RCC 7860 (cell line): ENCODE measurements around the gene JPH2.
"Not testable (repeated sequence)": the region's sequence is repeated elsewhere in the genome, so short reads cannot be mapped to it uniquely, and the experiment has no call there.

ENCODE experiments used
- DNase-seq: peaks from one replicate; pipeline ENCODE4 v3.0.0-alpha.2; 2015; ENCODE audit warnings: low spot score
- FAIRE-seq: peaks from 2 replicates; lab custom pipeline; 2012; peaks lifted over from hg19 to GRCh38; lab: Jason Lieb, UNC

Gene JPH2

DNA sequence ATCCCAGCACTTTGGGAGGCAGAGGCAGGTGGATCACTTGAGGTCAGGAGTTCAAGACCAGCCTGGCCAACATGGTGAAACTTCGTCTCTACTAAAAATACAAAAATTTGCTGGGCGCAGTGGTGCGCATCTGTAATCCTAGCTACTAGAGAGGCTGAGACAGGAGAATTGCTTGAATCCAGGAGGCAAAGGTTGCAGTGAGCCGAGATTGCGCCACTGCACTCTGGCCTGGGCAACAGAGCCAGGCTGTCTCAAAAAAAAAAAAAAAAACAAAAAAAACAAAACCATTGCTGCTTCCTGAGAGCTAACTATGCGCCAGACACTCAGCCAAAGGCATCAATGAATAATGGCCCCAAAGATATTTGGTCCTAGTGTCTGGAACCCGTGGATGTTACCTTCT, 57.7 kb downstream of the JPH2 start:
- DNase-seq, FAIRE-seq: not testable (repeated sequence)

DNA sequence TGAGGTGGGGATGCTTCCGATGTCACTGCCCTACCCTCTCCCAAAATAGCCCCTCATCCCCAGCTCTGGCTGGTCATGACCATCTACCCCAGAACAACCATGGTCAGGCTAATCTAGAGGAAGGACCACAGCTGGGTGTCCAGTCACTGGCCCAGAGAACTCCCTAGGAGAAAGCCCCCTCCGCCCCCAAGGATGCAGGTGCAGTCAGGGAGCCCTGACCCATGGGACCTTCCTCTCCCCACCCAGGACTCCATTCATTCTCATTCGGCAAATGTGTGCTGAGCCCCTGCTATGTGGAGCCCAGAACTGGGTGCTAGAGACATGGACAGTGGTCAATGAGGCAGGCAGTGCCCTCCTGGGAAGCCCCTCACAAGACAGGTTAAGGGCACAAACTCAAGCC, 60.5 kb downstream of the JPH2 start:
- FAIRE-seq, result no peak
- DNase-seq, result no peak

DNA sequence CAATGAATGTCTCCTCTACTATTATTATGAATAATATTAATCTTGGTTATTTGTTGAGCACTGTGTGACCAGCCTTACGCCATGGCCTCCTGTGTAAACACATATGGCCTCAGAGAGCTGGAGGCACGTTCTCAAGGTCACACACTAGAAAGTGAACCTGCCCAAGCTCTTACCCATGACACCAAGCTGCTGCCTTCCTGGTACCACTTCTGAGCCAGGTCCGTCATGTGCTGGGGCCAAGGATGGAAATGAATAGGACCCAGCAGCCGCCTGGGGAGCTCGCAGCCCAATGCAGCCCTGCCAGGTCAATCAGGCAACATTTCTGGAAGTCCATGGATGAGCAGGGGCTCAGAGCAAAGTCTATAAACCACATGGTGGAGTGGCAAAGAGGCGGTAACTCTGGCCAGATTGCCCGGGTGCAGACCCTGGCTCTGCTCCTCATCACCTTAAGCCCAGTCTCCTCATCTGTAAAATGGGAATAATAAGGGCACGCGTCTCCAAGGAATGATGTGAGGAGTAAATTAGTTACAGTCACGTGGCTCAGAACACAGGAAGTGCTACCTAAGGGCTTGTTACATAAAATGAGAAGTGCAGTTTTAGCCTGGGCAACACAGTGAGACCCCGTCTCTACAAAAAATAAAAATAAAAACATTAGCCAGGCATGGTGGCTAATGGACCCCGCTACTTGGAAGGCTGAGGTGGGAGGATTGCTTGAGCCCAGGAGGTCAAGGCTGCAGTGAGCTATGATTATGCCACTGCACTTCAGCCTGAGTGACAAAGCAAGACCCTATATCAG, 61.5 kb downstream of the JPH2 start:
- DNase-seq, result no peak
- no peak for FAIRE-seq

DNA sequence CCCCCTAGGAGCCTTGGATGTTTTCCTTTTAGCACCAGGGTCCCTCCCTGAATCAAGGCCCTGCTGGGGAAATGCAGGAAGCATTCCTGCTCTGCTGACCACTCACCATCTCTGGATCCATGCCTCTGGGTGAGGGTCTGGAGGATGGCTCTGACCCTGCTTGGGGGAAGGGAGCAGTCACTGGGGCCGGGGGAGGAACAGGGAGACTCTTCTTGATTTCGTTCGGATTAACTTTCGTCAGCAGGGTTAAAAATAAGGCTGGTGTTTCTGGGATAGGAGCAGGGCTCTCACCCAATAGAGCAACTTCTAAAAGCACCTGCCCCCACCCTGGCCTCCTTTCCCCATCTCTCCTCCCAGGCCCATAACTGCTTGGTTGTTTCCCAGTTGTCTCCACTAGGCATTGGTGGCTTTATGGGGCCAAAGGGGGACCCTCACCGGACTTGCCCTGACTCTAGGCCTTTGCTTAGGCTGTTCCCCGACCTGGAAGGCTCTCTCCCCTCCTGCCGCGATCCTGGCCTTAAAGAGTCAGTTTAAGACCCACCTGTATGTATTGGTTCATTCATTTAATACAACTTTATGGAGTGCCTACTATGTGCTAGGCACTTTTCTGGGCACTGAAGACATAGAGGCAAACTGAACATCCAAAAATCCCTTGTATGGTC, 63.0 kb downstream of the JPH2 start:
- FAIRE-seq (no peak), DNase-seq (no peak)

DNA sequence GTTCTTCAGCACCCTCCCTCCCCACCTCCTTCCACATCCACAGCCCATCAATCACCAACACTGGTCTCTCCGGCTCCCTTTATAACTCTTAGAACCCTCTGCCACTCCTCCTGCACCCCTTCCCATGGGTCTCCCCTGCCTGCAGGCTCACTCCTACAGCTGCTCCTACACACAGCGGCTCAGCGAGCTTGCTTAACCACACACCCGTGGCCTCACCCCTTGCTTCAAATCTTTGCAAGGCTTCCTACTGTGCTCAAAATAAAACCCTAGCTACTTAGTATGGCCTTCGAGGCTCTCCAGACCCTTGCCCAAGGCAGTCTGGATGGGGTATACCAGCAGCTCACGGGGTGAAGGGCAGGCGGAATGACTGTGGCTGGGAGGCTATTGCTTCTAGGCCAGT, 63.7 kb downstream of the JPH2 start:
- no peak for FAIRE-seq
- no peak for DNase-seq

DNA sequence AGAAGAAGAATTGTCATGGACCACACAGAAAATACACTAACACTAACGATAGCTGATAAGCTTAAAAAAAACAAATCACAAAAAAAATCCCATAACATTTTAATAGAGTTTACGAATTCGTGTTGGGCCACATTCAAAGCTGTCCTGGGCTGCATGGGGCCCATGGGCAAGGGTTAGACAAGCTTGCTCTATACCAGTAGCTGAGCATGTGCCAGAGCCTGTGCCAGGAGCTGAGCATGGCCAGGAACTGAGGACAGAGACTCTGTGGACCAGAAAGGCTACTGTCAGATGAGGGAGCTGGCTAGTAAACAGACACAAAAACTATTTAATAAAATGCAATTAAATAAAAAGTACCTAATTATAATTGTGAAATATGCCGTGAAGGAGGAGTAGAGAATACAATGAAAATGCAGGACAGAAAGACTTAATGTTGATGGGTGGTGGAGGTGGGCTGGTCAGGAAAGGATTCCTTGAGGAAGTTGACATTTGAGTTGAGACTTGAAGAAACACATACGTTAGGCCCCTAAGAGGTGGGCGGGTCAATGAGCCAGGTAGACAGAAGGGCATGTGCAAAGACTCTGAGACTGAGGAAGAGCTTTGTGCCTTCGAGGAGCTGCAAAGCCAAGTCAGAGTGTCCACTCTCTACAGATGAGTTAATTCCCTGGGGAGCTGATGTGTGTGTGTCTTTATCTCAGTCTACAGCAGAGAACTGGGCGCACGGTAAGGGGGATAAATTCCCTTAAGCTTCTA, 66.1 kb downstream of the JPH2 start:
- FAIRE-seq (no peak), DNase-seq (no peak)

DNA sequence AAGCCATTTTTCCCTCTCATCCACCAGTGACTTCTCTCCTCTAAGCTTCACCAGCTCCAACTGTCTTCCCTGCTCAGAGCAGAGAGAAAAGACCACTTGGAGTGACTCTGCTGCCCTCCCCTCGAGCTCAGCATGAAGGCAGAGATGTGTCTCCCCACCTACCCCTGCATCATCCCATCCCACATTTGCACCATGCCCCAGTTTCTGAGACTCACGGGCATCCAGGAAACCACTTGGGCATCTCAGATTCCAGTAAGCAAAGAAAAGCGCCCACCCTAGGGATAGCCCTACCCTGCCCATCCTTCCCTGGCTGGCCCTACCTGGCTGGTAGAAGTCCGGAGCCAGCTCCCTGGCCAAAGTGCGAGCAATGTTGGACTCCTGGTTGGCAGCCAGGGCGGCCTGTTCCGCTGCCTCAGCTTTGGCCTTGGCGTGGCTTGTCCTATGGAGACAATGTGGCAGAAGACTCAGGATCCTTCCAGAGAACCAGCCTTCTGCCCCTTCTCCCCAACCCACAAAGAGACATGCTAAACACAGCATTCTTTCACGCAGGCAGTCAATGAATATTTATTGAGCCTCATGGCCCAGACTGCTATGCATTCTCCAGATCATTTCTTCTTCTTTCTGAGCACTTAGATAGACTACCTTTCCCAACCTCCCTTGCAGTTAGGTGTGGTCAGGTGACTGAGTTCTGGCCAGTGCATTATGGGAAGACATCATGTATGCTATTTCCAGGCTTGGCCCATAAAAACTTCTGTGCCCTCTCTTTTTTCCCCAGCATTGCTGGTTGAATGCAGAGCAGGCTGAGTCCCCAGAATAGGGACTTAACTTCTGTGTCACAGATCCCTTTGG, 68.6 kb downstream of the JPH2 start:
- no peak for DNase-seq
- FAIRE-seq, result no peak

DNA sequence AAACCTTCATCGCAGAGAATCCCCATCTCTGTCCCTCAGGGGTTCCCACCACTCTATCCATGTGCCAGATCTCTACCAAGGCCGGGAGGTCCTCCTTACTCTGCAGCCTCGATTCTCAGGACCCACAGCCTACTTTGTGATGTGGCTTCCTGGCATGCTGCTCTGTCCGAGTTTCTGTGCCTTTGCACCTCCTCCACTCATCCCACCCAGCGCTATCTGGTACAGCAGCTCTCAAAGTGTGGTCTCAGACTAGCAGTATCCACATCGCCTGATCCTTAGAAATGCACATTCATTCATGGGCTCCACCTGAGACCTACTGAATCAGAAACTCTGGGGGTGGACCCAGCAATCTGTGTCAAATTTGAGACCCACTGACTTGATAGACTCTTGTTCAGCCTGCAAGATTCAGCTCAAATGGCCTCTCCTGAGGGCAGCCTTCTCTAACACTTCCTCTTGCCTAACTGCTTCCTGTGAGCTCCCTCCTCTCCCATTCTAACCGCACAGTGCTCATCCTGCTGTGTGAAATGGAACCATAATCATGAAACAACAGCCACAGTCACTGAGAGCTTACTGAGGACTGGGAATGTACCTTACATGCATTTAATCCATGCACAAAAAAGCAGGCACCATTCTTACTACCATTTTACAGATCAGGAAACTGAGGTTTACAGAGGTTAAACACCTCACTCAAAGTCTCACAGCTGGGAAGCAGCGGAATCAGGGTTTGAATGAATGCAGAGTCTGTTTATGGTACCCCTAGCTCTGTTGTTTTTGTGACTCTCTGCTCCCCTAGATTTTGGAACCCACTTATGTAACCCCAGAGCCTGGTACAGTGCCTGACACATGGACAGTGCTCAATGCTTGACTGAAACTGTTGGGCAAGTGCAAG, 69.4 kb downstream of the JPH2 start:
- no peak for DNase-seq
- no peak for FAIRE-seq

DNA sequence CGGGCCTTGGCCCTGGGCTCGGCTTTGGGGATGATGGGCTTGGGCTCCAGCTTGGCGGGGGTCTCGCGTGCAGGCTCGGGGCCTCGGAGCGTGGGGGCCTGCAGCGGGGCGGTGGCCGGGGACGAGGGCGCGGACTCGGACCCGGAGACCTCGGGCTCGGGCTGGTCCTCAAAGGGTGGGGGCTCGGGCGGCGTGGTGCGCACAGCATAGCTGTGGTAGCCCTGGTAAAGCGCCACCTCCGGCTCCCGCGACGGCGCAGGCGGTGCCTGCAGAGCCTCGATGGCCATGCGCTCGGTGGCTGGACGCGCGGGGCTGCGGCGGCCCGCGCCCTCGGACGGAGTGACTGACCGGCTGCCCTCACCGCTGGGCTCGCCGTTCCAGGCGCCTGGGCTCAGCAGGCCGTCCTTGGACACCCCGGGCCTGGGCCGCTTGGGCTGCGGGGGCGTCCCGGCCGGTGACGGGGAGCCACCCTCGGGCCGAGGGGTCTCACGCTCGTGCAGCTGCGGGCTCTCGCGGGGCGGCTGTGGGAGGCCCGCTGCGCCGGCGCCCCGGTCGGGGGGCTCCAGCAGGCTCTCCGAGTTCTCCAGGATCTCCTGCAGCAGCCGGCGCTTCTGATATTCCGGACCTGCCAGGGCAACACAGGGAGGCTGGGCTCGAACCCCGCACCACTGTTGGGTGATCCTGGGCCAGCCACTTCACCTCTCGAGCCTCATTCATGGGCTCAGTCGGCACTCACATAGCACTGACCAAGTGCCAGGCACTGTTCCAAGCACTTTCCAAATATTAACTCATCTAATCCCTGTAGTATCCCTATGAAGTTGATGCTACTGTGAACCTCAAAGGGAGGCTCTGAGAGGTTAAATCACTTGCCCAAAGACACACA, 71.0 kb downstream of the JPH2 start:
- no peak for DNase-seq
- FAIRE-seq, result no peak

DNA sequence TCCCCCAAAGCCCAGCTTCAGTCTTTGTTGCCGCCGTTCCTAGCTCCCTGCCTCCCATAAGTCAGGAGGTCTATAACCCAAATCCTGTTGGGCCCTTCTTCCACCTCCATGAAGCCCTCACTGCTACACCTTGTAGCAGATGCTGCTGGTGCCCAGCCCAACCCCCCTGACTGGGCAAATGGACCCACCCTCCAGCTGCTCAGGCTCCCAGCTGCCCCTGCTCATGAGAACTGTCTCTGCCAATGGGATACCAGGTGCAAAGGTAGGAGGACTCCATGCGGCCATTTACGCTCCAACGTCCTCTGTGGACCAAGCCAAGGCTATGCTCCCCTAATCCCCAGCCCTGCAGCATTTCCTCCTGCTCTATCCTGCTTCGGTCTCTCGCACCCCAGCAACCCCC, 71.8 kb downstream of the JPH2 start:
- DNase-seq (no peak), FAIRE-seq (no peak)

DNA sequence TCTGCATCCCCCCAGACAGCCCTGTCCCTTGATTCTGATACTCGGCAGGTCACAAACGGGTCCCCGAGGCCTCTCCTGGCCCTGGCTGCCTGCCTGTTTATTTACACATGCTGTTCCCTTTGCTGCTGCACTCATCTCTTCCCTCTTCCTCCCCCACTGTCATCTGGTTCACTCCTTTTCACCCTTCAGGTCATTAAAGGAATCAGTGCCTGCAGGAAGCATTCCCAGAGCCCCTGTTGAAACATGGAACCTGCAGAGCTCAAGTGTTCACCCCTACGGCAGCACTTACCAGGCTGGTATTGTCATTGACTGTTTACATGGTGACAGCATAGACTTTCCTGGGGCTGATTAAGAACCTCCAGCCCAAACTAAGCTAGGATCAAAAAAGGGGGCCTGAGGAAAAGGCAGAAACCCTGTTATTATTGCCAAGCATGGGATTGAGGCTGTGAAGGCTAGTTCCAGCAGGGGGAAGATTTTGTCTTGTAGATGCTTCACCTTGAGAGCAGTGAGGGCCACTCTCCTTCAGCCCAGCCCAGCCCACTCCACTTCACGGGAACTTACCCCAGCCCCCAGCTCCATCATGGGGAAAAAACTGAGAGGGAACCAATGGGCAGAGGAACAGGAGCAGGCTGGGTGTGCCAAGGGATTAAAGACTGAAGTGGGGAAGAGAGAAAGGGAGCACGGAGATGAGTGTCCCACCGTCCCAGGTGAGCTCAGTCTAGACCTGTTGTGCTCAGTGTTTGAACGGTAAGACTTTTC, 73.2 kb downstream of the JPH2 start:
- FAIRE-seq, result no peak
- no peak for DNase-seq

DNA sequence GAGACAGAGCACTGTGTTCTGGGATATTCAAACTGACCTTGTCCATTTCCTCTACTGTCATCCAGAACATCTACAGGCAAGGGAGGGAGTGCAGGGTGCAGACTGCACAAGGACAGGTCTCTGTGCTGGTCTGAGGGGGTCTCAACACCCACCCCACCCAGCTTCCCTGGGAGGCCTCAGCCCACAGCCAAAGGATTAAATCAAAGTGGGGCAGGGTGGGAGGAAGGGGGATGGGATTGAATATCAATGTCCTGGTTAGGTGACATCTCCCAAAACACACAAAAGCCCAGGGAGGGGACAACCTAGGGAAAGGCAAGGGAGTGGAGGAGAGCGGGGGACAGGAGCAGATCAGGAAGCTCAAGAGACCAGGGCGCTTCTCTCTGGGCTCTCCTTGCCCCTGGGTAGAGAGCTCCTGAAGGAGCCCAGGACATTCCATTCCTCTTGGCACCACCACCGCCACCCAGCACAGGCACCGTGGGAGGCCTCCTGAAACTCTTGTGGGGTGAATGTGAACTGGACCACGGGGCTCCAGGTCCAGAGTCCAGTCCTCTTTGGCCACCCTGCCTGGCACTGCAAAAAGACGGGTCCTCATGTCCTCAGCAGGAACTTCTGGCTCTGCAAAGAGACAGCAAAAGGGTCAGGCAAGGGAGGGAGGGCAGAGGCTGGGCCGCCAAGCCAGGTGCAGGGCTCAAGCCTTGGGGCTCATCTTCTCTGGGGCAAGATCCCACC, 73.9 kb downstream of the JPH2 start:
- no peak for FAIRE-seq
- no peak for DNase-seq

DNA sequence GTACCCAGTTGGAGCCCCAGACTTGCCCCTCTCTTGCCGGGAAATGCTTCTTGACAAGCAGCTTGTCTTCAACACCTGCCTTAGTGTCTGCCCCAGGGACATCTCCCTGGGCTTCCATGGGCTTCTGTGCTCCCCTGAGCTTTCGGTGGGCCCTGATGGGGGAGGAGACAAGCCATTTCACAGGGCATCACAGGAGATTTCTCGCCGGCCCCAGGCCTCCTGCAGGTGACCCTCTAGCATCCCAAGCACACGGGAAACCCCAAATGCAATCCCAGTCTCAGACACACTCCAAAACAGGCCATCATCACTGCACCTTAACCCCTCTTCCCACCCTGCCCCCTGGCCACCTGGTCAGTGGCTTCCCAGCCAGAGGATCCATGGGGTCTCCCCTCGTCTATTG, 74.5 kb downstream of the JPH2 start:
- FAIRE-seq (no peak), DNase-seq (no peak)

DNA sequence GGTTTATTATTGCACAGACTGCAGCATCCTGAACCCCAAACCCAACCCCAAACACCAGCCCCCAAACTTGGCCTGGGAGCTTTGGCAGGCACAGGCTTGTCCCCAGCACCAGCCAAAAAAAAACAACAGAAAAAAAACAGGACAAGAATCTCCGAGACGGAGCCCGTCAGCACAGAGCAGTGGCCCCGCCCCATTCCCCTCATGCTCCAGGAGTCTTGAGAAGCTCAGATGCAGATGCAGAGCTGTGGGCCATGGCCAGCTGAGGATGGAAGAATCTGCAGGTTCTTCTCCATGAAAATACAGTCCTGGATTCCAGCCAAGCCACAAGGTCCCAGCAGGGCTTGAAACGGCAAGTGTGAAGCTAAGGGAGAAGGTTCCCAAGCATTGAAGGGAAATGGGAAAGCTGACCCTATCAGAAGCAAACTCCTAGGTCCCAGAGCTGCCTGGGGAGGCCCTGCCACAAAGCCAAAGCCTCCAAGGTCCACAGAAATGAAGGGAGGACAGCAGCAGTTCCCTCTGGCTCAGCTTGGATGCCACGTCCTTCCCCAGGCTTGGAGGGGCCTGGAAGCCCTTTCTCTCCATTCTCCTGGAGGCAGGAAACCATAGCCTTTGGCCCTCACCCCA, 75.2 kb downstream of the JPH2 start:
- no peak for FAIRE-seq
- DNase-seq, result no peak

DNA sequence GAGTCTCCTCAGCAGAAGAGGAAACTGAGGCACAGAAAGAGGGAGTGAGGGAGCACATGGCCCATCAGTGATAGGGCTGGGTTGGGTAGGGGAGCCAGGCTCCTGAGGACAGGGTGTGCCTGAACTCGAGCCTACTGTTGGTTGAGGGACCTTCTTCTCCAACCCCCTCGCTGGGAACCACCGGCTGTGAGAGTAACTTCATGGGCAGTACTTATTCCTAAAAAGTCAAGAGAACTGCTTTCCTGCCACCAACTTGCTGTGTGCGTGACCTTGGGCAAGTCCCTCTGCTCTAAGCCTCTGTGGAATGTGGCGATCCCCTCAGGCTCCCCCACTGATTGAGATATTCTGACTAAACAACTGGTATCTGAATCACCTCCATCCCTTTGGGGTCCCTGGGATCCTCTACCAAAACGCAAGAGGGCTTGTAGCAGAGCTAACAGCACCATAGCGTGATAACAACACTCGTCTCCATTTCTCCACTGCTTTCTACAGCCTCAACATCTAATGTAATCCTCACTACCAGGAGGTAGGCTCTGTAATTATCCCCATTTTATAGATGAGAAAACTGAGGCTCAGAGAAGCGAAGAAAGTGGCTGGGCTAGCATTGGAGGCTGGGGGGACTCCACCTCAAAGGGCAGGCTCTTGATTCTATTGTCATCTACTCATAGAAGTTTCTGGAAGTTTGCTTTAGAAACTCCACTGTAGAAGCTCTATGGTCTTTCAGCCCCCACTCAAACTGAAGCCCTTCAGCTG, 76.0 kb downstream of the JPH2 start:
- DNase-seq, result no peak
- FAIRE-seq, result no peak

DNA sequence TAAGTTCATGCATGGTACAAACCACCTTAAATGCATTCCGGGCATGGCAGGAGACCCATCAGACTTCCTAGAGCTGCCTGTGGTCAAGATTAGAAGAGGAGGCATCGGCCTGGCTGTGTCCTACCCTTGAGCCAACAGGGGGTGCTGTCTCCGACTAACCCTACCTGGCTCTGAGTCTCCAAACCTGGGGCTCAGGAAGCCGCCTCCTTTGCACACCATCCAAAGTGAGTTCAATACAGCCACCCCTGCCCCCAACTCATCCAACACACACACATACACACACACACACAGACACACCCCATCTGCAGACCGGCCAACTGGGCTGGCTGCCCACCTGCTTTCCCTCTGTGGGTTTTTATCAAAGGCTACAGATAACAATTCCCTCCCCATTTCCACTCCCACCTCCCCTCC, 77.0 kb downstream of the JPH2 start:
- FAIRE-seq, result no peak
- DNase-seq, result no peak
